IPS DF 6.9 (cell line): ENCODE data around the gene BLMH.

Source experiments
- DNase-seq: peaks from one replicate; pipeline ENCODE4 v3.0.0-alpha.2; 2013; ENCODE audit warnings: low read depth, low spot score
- H3K27ac ChIP-seq: one replicate; pipeline ENCODE4 v1.5.1; 2013; ENCODE audit warnings: low read length, control low read depth
- H3K27me3 ChIP-seq: 2 replicates; pipeline ENCODE4 v1.6.1; 2013; ENCODE audit warnings: mild to moderate bottlenecking, low read length; ENCODE audit not compliant: control insufficient read depth, insufficient read depth
- H3K36me3 ChIP-seq: 2 replicates; pipeline ENCODE4 v1.6.1; 2013; ENCODE audit warnings: low read length; ENCODE audit not compliant: control insufficient read depth, insufficient read depth
- H3K4me1 ChIP-seq: 2 replicates; pipeline ENCODE4 v1.6.1; 2013; ENCODE audit warnings: low read length; ENCODE audit not compliant: control insufficient read depth, insufficient read depth
- H3K4me3 ChIP-seq: 2 replicates; pipeline ENCODE4 v1.5.1; 2013; ENCODE audit warnings: mild to moderate bottlenecking, low read length
- H3K9me3 ChIP-seq: 2 replicates; pipeline ENCODE4 v1.6.1; 2013; ENCODE audit warnings: low read length, inconsistent platforms; ENCODE audit not compliant: control insufficient read depth, insufficient read depth
- WGBS: extraction: QIAGEN DNeasy Blood & Tissue Kit; methylation state at CpG from one replicate; pipeline ENCODE4 v1.1.7; 2013; ENCODE audit warnings: mixed read lengths, missing lambda C conversion rate; ENCODE audit not compliant: insufficient read length, insufficient coverage; 5-methylcytosine and 5-hydroxymethylcytosine counted together

The BLMH gene

GRCh38 chr17:30279156-30279555 lies 12.6 kb downstream of the BLMH start:
- no peak for DNase-seq
- H3K27ac ChIP-seq: no peak overlapping the region
- no peaks in the 10 kb centered on the region for H3K27me3 ChIP-seq
- no peak overlapping the region for H3K4me3 ChIP-seq
- no peaks in the 10 kb centered on the region for H3K4me1 ChIP-seq
- H3K36me3 ChIP-seq: no peaks in the 10 kb centered on the region
- H3K9me3 ChIP-seq: no peaks in the 10 kb centered on the region

GRCh38 chr17:30278032-30278431 lies 13.7 kb downstream of the BLMH start:
- DNase-seq: no peak
- Histone ChIP-seq H3K9me3 (no peaks in the 10 kb centered on the region), H3K36me3 (no peaks in the 10 kb centered on the region), H3K4me3 (no peak overlapping the region), H3K27ac (no peak overlapping the region), H3K4me1 (no peaks in the 10 kb centered on the region), H3K27me3 (no peaks in the 10 kb centered on the region)

- Histone ChIP-seq H3K27me3 (no peaks in the 10 kb centered on the region), H3K4me1 (no peaks in the 10 kb centered on the region), H3K36me3 (no peaks in the 10 kb centered on the region; the same call in 1 of the 2 replicates), H3K4me3 (no peak overlapping the region), H3K27ac (no peak overlapping the region), H3K9me3 (no peaks in the 10 kb centered on the region)
- WGBS: no CpG with 5 or more reads among the region's 2 CpGs
- DNase-seq: no peak
These were observed 15.8 kb downstream of the BLMH start for GRCh38 chr17:30275911-30276310.

- no peak for DNase-seq
- no peaks in the 10 kb centered on the region; the same call in 1 of the 2 replicates for H3K36me3 ChIP-seq
- whole genome bisulfite sequencing: no CpG with 5 or more reads among the region's 3 CpGs
- no peak overlapping the region for H3K4me3 ChIP-seq
- no peaks in the 10 kb centered on the region for H3K4me1 ChIP-seq
- H3K27me3 ChIP-seq: no peaks in the 10 kb centered on the region
- H3K27ac ChIP-seq: no peak overlapping the region
- H3K9me3 ChIP-seq: no peaks in the 10 kb centered on the region
These were observed 16.9 kb downstream of the BLMH start for GRCh38 chr17:30274887-30275286.

GRCh38 chr17:30273373-30273772 lies 18.4 kb downstream of the BLMH start:
- Histone ChIP-seq H3K4me3 (no peak overlapping the region), H3K27ac (no peak overlapping the region), H3K4me1 (no peaks in the 10 kb centered on the region), H3K27me3 (no peaks in the 10 kb centered on the region), H3K36me3 (no peaks in the 10 kb centered on the region; the same call in 1 of the 2 replicates), H3K9me3 (no peaks in the 10 kb centered on the region)
- no CpG with 5 or more reads among the region's 6 CpGs for WGBS
- DNase-seq: no peak

GRCh38 chr17:30271102-30271501 lies 20.6 kb downstream of the BLMH start:
- H3K36me3 ChIP-seq: no peaks in the 10 kb centered on the region; the same call in 1 of the 2 replicates
- H3K27ac ChIP-seq: no peak overlapping the region
- no peak for DNase-seq
- no peak overlapping the region for H3K4me3 ChIP-seq
- no peaks in the 10 kb centered on the region for H3K9me3 ChIP-seq
- H3K4me1 ChIP-seq: no peaks in the 10 kb centered on the region
- no CpG with 5 or more reads among the region's 6 CpGs for WGBS
- no peaks in the 10 kb centered on the region for H3K27me3 ChIP-seq

GRCh38 chr17:30267625-30268024 lies 24.1 kb downstream of the BLMH start:
- Histone ChIP-seq H3K36me3 (no peaks in the 10 kb centered on the region; the same call in 1 of the 2 replicates), H3K27ac (no peak overlapping the region), H3K9me3 (no peaks in the 10 kb centered on the region), H3K27me3 (no peaks in the 10 kb centered on the region), H3K4me1 (no peaks in the 10 kb centered on the region), H3K4me3 (no peak overlapping the region)
- WGBS: 100% methylated on average over 1 of the region's 2 CpGs
- DNase-seq: no peak

- no peak for DNase-seq
- no CpG with 5 or more reads among the region's 2 CpGs for WGBS
These were observed 28.0 kb downstream of the BLMH start for GRCh38 chr17:30263552-30264333.

GRCh38 chr17:30256756-30257506 lies 34.8 kb downstream of the BLMH start:
- WGBS: no CpG with 5 or more reads among the region's 5 CpGs
- no peaks in the 10 kb centered on the region for H3K36me3 ChIP-seq
- no peak overlapping the region for H3K4me3 ChIP-seq
- no peaks in the 10 kb centered on the region for H3K4me1 ChIP-seq
- no peaks in the 10 kb centered on the region for H3K9me3 ChIP-seq
- H3K27ac ChIP-seq: no peak overlapping the region
- no peak for DNase-seq
- no peaks in the 10 kb centered on the region for H3K27me3 ChIP-seq

More at GRCh38 chr17:30263552-30264333, 28.0 kb downstream of the BLMH start:
- no peak overlapping the region for H3K27ac ChIP-seq
- H3K9me3 ChIP-seq: no peaks in the 10 kb centered on the region
- H3K4me3 ChIP-seq: no peak overlapping the region
- H3K27me3 ChIP-seq: no peaks in the 10 kb centered on the region
- no peaks in the 10 kb centered on the region for H3K4me1 ChIP-seq
- H3K36me3 ChIP-seq: no peaks in the 10 kb centered on the region; the same call in 1 of the 2 replicates

- H3K27me3 ChIP-seq: no peaks in the 10 kb centered on the region
- no peaks in the 10 kb centered on the region for H3K9me3 ChIP-seq
- H3K4me3 ChIP-seq: no peak overlapping the region
- WGBS: no CpG with 5 or more reads among the region's 1 CpG
- DNase-seq: no peak
- H3K4me1 ChIP-seq: no peaks in the 10 kb centered on the region
- H3K36me3 ChIP-seq: no peaks in the 10 kb centered on the region
- H3K27ac ChIP-seq: no peak overlapping the region
These were observed 37.6 kb downstream of the BLMH start for GRCh38 chr17:30254150-30254549.
